ENCODE measurements around the gene TYW1.
"Not testable (repeated sequence)": the region's sequence is repeated elsewhere in the genome, so short reads cannot be mapped to it uniquely, and the experiment has no call there.

Gene TYW1

DNA sequence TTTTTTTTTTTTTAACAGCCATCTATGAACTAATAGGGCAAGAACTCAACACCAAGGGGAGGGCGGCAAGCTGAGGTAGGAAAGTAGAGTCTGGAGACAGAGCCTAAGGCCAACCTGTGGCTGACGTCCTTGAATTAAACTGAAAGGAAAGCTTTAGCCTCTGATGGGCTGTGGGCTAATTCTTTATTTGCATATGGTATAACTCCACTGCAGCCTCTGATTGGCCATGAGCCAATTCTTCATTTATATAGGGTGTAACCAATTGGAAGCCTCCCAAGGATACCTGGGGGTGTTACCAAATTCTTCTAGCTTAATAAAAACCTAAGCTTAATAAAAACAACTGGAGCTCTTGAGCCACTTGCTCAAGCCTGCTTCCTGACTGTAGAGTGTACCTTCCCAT is 10.3 kb downstream of the TYW1 start:
- DNase-seq (ENCODE audit: low read depth): no peak
- no peak overlapping the region for H3K4me3 ChIP-seq (ENCODE audit: low read depth, low read length)
- TF ChIP-seq, protein P1, sequence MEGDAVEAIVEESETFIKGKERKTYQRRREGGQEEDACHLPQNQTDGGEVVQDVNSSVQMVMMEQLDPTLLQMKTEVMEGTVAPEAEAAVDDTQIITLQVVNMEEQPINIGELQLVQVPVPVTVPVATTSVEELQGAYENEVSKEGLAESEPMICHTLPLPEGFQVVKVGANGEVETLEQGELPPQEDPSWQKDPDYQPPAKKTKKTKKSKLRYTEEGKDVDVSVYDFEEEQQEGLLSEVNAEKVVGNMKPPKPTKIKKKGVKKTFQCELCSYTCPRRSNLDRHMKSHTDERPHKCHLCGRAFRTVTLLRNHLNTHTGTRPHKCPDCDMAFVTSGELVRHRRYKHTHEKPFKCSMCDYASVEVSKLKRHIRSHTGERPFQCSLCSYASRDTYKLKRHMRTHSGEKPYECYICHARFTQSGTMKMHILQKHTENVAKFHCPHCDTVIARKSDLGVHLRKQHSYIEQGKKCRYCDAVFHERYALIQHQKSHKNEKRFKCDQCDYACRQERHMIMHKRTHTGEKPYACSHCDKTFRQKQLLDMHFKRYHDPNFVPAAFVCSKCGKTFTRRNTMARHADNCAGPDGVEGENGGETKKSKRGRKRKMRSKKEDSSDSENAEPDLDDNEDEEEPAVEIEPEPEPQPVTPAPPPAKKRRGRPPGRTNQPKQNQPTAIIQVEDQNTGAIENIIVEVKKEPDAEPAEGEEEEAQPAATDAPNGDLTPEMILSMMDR (IDR thresholded peaks at IDR 0.05; ENCODE audit: control insufficient read depth, extremely low read depth, insufficient read depth): no peak

DNA sequence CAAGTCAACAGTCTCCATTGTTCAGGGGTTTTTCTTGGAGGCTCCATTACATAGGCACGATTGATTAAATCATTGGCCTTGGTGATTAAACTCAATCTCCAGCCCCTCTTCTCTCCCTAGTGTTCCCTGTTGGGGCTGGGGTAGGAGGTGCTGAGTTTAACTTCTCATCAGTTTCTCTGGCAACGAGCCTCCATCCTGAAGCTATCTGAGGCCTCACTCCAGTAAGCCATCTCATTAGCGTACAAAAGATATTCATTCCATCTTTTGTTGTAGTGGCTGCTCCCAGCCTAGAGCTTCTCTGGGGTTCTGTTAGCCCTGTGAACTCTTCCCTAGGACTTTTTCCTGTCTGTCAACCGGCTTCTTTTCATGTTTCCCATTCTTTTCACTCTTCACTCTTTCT is 11.6 kb downstream of the TYW1 start:
- TF ChIP-seq, protein P1 (IDR thresholded peaks at IDR 0.05; ENCODE audit: control insufficient read depth, extremely low read depth, insufficient read depth): no peak
- no peak overlapping the region for H3K4me3 ChIP-seq (ENCODE audit: low read depth, low read length)
- DNase-seq (ENCODE audit: low read depth): no peak

DNA sequence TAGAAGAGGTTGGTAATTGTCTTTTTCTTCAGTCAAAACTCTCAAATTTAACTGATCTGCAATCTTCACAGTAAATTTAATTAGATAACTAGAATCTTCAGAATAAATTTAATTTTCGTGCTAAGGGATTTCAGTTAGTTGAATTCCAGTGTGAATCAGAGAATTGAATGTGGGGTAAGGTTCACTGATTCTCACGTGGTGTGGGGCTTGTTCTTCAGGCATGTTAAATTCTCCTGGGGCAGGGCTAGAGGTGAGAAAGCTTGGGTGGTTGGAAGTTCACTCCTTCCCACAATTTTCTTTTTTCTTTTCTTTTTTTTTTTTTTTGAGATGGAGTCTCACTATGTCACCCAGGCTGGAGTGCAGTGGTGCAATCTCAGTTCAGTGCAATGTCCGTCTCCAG is 13.0 kb downstream of the TYW1 start:
- not testable (repeated sequence) for DNase-seq (ENCODE audit: low read depth); H3K4me3 ChIP-seq (ENCODE audit: low read depth, low read length)

DNA sequence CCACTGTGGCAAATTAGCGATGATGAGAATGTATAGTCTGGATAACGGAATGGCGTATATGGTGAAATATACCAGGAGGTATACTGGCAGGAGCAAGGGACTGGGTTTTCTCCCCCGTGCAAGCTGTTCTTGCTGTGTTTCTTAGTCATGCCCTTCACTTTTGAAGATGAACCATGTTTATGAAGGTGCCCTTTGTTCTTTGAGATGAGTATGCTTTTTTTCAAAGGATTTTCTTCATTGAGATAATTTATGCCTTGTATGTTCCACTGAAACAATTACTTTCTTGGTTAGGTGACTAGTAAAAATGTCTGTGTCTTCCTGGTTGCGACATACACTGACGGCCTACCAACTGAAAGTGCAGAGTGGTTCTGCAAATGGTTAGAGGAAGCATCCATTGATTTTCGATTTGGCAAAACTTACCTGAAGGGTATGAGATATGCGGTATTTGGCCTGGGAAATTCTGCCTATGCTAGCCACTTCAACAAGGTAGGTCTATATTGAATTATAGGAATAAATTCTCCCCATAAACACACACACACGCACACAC is 17.5 kb downstream of the TYW1 start:
- DNase-seq (ENCODE audit: low read depth): not testable (repeated sequence)

DNA sequence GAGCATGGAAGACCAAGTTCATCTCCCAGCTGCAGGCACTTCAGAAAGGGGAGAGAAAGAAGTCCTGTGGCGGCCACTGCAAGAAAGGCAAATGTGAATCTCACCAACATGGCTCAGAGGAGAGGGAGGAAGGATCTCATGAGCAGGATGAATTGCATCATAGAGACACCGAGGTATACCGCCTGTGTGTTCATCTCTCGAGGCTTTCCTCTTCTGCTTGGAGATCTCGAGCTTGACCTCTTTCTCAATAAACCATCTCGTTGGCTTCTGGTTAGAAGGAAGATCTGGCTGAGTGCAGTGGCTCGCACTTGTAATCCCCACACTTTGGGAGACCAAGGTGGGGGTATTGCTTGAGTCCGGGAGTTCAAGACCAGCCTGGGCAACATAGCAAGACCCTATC is 21.3 kb downstream of the TYW1 start:
- H3K4me3 ChIP-seq (ENCODE audit: low read depth, low read length); DNase-seq (ENCODE audit: low read depth): not testable (repeated sequence)

More for the DNA sequence above, 17.5 kb downstream of the TYW1 start:
- H3K4me3 ChIP-seq (ENCODE audit: low read depth, low read length): not testable (repeated sequence)

DNA sequence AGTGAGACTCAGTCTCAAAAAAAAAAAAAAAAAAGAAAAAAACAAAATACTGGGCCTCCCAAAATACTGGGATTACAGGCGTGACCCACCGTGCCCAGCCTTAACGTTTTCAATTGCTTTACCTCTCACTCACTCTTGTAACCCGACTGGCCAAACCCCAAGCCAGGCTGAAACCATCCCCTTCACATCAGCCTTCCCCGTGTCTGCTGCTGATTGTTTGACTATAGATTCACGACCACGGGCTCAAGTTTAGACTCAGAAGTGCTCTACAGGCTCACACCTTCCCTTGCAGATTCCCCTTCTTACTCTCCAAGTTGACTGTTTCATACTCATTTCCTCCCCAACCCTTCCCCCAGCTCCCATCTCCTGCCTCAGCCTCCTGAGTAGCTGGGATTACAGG is 22.3 kb downstream of the TYW1 start:
- H3K4me3 ChIP-seq (ENCODE audit: low read depth, low read length): no peak overlapping the region
- no peak for DNase-seq (ENCODE audit: low read depth)
- TF ChIP-seq, protein P1 (IDR thresholded peaks at IDR 0.05; ENCODE audit: control insufficient read depth, extremely low read depth, insufficient read depth): no peak

DNA sequence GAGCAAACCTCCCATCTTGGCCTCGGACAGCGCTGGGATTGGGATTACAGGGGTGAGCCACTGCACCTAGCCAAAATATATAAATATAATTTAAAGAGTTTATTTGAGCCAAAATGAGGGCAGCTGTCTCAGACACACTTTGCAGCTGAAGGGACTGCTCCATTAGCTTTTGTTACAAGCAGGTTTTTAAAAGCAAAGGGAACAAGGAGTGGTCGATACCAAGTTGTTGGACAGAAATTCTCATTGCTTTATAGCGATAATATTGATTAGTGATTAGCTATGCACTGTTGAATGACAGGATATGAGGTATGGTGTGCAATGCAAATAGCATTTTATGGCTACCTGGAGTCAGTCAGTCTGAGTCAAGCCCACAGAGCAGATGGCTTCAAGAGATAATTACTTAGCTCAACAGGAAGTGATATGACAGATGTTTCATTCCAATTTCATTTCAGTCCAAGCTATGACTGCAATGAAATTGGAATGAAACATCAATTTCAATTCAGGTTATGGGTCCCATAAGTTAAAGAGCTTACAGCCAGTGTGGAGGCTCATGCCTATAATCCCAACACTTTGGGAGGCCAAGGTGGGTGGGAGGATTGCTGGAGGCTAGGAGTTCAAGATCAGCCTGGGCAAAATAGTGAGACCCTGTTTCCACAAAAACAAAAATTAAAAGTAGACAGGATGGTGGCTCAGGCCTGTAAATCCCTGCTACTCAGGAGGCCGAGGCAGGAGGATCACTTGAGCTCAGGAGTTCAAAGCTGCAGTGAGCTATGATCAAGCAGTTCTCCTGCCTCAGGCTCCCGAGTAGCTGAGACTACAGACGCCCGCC is 23.1 kb downstream of the TYW1 start:
- DNase-seq (ENCODE audit: low read depth): no peak
- no peak overlapping the region for H3K4me3 ChIP-seq (ENCODE audit: low read depth, low read length)
- TF ChIP-seq, protein P1 (IDR thresholded peaks at IDR 0.05; ENCODE audit: control insufficient read depth, extremely low read depth, insufficient read depth): no peak

DNA sequence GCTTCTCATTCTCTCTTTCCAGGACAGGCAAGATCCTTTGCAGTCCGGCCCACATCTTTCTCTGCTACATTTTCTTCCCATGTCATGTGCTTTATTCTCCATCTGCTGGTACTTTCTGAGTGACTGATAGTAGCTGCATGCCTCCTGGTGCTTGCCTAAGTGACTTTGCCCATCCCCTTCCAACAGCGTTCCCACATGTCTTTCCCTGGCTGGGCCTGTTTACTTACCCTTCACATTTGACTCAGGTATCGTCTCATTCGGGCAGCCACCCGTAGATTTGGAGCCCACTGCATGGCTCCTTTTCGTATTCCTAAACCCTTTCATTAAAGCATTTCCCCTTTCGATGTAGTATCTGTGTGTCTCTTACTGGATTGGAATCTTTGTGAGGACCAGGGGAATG is 24.6 kb downstream of the TYW1 start:
- no peak overlapping the region for H3K4me3 ChIP-seq (ENCODE audit: low read depth, low read length)
- no peak for DNase-seq (ENCODE audit: low read depth)
- TF ChIP-seq, protein P1 (IDR thresholded peaks at IDR 0.05; ENCODE audit: control insufficient read depth, extremely low read depth, insufficient read depth): no peak
